Measurements from ENCODE around the gene SMIM23.

GRCh38 chr5:171771856-171772255 lies 13.8 kb upstream of the SMIM23 start:
- TF ChIP-seq, protein P1, sequence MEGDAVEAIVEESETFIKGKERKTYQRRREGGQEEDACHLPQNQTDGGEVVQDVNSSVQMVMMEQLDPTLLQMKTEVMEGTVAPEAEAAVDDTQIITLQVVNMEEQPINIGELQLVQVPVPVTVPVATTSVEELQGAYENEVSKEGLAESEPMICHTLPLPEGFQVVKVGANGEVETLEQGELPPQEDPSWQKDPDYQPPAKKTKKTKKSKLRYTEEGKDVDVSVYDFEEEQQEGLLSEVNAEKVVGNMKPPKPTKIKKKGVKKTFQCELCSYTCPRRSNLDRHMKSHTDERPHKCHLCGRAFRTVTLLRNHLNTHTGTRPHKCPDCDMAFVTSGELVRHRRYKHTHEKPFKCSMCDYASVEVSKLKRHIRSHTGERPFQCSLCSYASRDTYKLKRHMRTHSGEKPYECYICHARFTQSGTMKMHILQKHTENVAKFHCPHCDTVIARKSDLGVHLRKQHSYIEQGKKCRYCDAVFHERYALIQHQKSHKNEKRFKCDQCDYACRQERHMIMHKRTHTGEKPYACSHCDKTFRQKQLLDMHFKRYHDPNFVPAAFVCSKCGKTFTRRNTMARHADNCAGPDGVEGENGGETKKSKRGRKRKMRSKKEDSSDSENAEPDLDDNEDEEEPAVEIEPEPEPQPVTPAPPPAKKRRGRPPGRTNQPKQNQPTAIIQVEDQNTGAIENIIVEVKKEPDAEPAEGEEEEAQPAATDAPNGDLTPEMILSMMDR (IDR thresholded peaks at IDR 0.05; ENCODE audit: poor library complexity): no peak
- no peak for TF ChIP-seq EZH2 (IDR thresholded peaks at IDR 0.05; ENCODE audit: borderline replicate concordance)
